GM23248 (cell line): ENCODE measurements around the gene GABRR2. TPM values are rescaled to one million over a fixed set of nuclear protein-coding genes. Genes with fewer than 3 reads are reported as not detected.

Experiments
- DNase-seq: peaks from one replicate; pipeline ENCODE4 v3.0.0-alpha.2; 2015
- H2AFZ ChIP-seq: fragments of 200-600 bp; sonication (generic); 2 replicates; pipeline ENCODE4 v1.6.1; 2016; ENCODE audit warnings: antibody characterized with exemption
- H3F3A ChIP-seq: fragments of 200-600 bp; sonication (generic); 2 replicates; pipeline ENCODE4 v1.6.1; 2016; ENCODE audit warnings: mild to moderate bottlenecking, antibody characterized with exemption, mixed run types; ENCODE audit not compliant: insufficient read depth
- H3K27ac ChIP-seq: fragments of 200-600 bp; sonication (generic); 2 replicates; pipeline ENCODE4 v1.5.1; 2016; ENCODE audit warnings: mild to moderate bottlenecking
- H3K27me3 ChIP-seq: fragments of 200-600 bp; sonication (generic); replicated peaks from 2 replicates; pipeline ENCODE4 v1.6.1; 2016; ENCODE audit warnings: mild to moderate bottlenecking; ENCODE audit not compliant: insufficient read depth
- H3K36me3 ChIP-seq: fragments of 200-600 bp; sonication (generic); 2 replicates; pipeline ENCODE4 v1.6.1; 2016; ENCODE audit warnings: low read depth, mild to moderate bottlenecking
- H3K4me1 ChIP-seq: fragments of 200-600 bp; sonication (generic); 2 replicates; pipeline ENCODE4 v1.6.1; 2016; ENCODE audit warnings: mild to moderate bottlenecking; ENCODE audit not compliant: insufficient read depth
- H3K4me2 ChIP-seq: fragments of 200-600 bp; sonication (generic); one replicate; pipeline ENCODE4 v1.6.1; 2016; ENCODE audit warnings: mild to moderate bottlenecking; ENCODE audit not compliant: unreplicated experiment
- H3K4me3 ChIP-seq: fragments of 200-600 bp; sonication (generic); 2 replicates; pipeline ENCODE4 v1.5.1; 2016; ENCODE audit warnings: mild to moderate bottlenecking
- H3K79me2 ChIP-seq: fragments of 200-600 bp; sonication (generic); 2 replicates; pipeline ENCODE4 v1.6.1; 2016; ENCODE audit warnings: mild to moderate bottlenecking; ENCODE audit not compliant: insufficient read depth
- H3K9ac ChIP-seq: fragments of 200-600 bp; sonication (generic); 2 replicates; pipeline ENCODE4 v1.6.1; 2016; ENCODE audit warnings: mild to moderate bottlenecking
- H3K9me2 ChIP-seq: fragments of 200-600 bp; sonication (generic); 2 replicates; pipeline ENCODE4 v1.6.1; 2016; ENCODE audit warnings: mixed run types, mild to moderate bottlenecking, moderate library complexity; ENCODE audit not compliant: insufficient read depth
- H3K9me3 ChIP-seq: fragments of 200-600 bp; sonication (generic); one replicate; pipeline ENCODE4 v1.6.1; 2017; ENCODE audit warnings: low read depth
- H4K20me1 ChIP-seq: fragments of 200-600 bp; sonication (generic); 2 replicates; pipeline ENCODE4 v1.6.0; 2016; ENCODE audit not compliant: insufficient read depth
- EZH2 ChIP-seq: fragments of 200-600 bp; sonication (generic); IDR thresholded peaks from 2 replicates; pipeline ENCODE4 v1.6.1; 2018; ENCODE audit warnings: antibody characterized with exemption, mild to moderate bottlenecking; ENCODE audit not compliant: insufficient read depth, poor library complexity, severe bottlenecking
- EZH2phosphoT487 ChIP-seq: fragments of 200-600 bp; sonication (generic); IDR thresholded peaks from 2 replicates; pipeline ENCODE4 v1.6.1; 2018; ENCODE audit warnings: antibody characterized with exemption, moderate library complexity, mild to moderate bottlenecking, low read depth; ENCODE audit not compliant: insufficient read depth
- WGBS, 2 experiments: methylation state at CpG; one replicate each; pipeline ENCODE4 v1.1.6; 2015 to 2017; ENCODE audit warnings: low lambda C conversion rate in 2 of 2, low coverage in 1 of 2; ENCODE audit errors: missing lambda C conversion rate in 2 of 2; 5-methylcytosine and 5-hydroxymethylcytosine counted together
- in situ Hi-C: fragments of 300-500 bp; cut with MboI; formaldehyde crosslinking; loops from 2 replicates; pipeline ENCODE4 v1.15.0; 2020
- polyA plus RNA-seq: library from polyadenylated mRNA; unstranded; fragments of >200 nt; fragmentation: Nextera tagmentation; extraction: Ambion mirVana; gene quantifications from 2 replicates; pipeline ENCODE4 v1.2.1, GENCODE V29; 2016
- total RNA-seq: library from RNA; depleted of rRNA; stranded (reverse); fragments of >200 nt; shearing (Covaris generic); gene quantifications from 2 replicates; pipeline ENCODE4 v1.2.3, GENCODE V29; 2014

GABRR2 gene
- total and polyA plus RNA-seq, 2 experiments from 2014 or later = not detected

DNA sequence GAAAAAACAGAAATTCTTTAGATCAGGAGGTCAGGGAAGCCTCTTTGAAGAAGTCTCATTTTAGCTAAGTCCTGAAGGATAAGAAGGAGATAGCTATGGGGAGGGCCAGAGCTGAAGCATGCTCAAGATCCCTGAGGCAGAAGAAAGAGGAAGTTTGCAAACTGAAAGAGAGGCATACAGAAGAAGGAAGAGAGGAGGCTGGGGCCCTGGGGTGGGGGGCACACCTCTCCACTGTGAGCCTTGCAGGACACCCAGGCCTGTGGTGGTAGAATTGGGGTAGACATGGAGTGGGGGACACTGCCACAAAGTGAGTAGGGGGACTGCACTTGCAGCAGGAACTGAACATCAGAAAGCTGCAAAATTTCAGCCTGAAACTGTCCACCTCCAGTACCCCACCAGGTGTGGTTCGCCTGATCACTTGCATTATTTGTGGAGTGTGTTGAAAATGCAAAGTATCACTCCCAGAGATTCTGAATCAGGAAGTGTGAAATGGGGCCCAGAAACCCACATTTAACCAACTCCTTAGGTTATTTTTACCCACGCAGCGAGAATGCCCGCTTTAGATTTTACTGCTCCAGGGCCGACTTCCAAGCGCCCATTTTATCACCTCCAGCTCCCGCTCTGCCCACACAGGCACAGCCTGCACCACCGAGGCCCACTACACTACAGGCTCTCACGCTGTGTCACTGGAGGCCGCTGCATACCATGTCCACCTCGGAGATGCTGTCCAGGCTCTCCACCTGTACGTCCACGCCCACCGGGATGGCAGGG lies 44.0 kb downstream of the GABRR2 start:
- H3K27ac ChIP-seq = no peak overlapping the region
- in situ Hi-C loops = no loop called here
- no peaks in the 10 kb centered on the region for H3K9me2 ChIP-seq
- no peaks in the 10 kb centered on the region for H3F3A ChIP-seq
- TF ChIP-seq EZH2phosphoT487 (no peak), EZH2 (no peak)
- no peaks in the 10 kb centered on the region for H3K79me2 ChIP-seq
- no peak overlapping the region for H3K4me2 ChIP-seq
- no peak overlapping the region for H3K9ac ChIP-seq
- H3K4me3 ChIP-seq = no peak overlapping the region
- DNase-seq = no peak
- H3K9me3 ChIP-seq = no peaks in the 10 kb centered on the region
- no peaks in the 10 kb centered on the region for H3K36me3 ChIP-seq
- no peaks in the 10 kb centered on the region; the same call in 1 of the 2 replicates for H3K27me3 ChIP-seq
- WGBS, 2 experiments = 78% methylated on average over 14 of the region's 14 CpGs
- H4K20me1 ChIP-seq = no peaks in the 10 kb centered on the region
- no peak overlapping the region for H2AFZ ChIP-seq
- H3K4me1 ChIP-seq = no peaks in the 10 kb centered on the region

DNA sequence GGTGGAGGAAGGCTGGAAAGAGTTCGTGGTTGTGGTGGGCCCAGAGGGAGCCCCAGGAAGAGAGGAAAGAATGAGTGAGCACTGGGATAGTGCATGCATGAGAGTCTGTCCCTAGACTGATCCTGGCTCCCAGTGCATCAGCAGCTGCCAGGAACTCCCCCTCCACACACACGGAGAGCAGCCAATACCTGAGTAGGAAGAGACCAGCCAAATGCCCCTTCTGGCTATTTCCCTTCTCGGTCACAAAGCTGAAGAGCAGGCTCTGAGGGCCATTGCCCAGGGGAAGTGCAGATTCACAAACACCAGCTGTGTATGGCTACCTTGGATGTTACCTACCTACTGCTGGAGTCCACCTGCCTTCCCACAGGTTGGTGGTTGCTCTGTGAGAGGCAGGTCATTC lies 45.1 kb downstream of the GABRR2 start:
- TF ChIP-seq EZH2phosphoT487 (no peak), EZH2 (no peak)
- H3K27me3 ChIP-seq = no peaks in the 10 kb centered on the region; the same call in none of the 2 replicates
- no peak overlapping the region for H3K4me2 ChIP-seq
- no peak overlapping the region for H3K4me3 ChIP-seq
- H3K36me3 ChIP-seq = no peaks in the 10 kb centered on the region
- no peaks in the 10 kb centered on the region for H3K9me3 ChIP-seq
- no peak overlapping the region for H3K27ac ChIP-seq
- H2AFZ ChIP-seq = no peak overlapping the region
- no peaks in the 10 kb centered on the region for H3K79me2 ChIP-seq
- DNase-seq = no peak
- H3F3A ChIP-seq = no peaks in the 10 kb centered on the region
- no peaks in the 10 kb centered on the region for H3K9me2 ChIP-seq
- in situ Hi-C loops = no loop called here
- H4K20me1 ChIP-seq = no peaks in the 10 kb centered on the region
- H3K9ac ChIP-seq = no peak overlapping the region
- H3K4me1 ChIP-seq = no peaks in the 10 kb centered on the region
- WGBS, 2 experiments = 31 to 38% methylated on average over 3 of the region's 3 CpGs

DNA sequence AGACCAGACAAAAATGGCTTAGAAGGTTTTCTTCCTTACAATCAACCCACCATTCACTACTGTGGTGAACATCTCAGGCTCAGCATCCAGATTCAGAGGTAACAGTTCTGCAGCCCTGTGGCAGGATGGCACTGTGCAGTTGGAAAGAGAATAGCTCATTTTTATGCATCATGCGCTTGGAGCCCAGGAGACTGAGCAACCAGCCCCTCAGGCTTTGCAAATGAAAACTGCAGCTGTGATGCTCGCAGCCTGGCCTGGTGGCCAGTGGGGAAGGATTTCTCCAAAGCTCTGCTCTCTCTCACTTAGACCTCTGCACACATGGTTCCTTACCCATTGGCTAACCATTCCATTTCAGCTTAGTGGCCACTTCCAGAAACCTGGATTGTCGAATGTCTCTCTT lies 45.8 kb downstream of the GABRR2 start:
- Histone ChIP-seq H3K9me2 (no peaks in the 10 kb centered on the region), H3K4me3 (no peak overlapping the region), H2AFZ (no peak overlapping the region), H3K4me1 (no peaks in the 10 kb centered on the region), H3K27ac (no peak overlapping the region), H3K9me3 (no peaks in the 10 kb centered on the region), H3K79me2 (no peaks in the 10 kb centered on the region), H4K20me1 (no peaks in the 10 kb centered on the region), H3K4me2 (no peak overlapping the region), H3K27me3 (no peaks in the 10 kb centered on the region; the same call in none of the 2 replicates), H3F3A (no peaks in the 10 kb centered on the region), H3K36me3 (no peaks in the 10 kb centered on the region), H3K9ac (no peak overlapping the region)
- in situ Hi-C loops = no loop called here
- 75 to 78% methylated on average over 3 of the region's 3 CpGs for WGBS, 2 experiments
- no peak for DNase-seq
- TF ChIP-seq EZH2 = no peak
- TF ChIP-seq EZH2phosphoT487 = no peak

- H4K20me1 ChIP-seq = no peaks in the 10 kb centered on the region
- no peak overlapping the region for H2AFZ ChIP-seq
- no peaks in the 10 kb centered on the region for H3K36me3 ChIP-seq
- no peak overlapping the region for H3K4me3 ChIP-seq
- H3K4me2 ChIP-seq = no peak overlapping the region
- DNase-seq = no peak
- no peaks in the 10 kb centered on the region for H3K79me2 ChIP-seq
- no peaks in the 10 kb centered on the region for H3F3A ChIP-seq
- WGBS, 2 experiments = 56 to 69% methylated on average over 7 of the region's 7 CpGs
- no peaks in the 10 kb centered on the region for H3K9me2 ChIP-seq
- no peaks in the 10 kb centered on the region for H3K4me1 ChIP-seq
- H3K27me3 ChIP-seq = no peaks in the 10 kb centered on the region; the same call in none of the 2 replicates
- in situ Hi-C loops = no loop called here
- no peak overlapping the region for H3K9ac ChIP-seq
- TF ChIP-seq EZH2phosphoT487 = no peak
- TF ChIP-seq EZH2 = no peak
- H3K9me3 ChIP-seq = no peaks in the 10 kb centered on the region
- H3K27ac ChIP-seq = no peak overlapping the region
Observed at GRCh38 chr6:89268776-89269175, 46.3 kb downstream of the GABRR2 start.
